HL-60/S4 treated with retinoic acid at 250 ng/mL for 4 days and 3 days (cell line): ENCODE results near the gene GRID1.

ENCODE experiments used
- in situ Hi-C: fragments of 300-500 bp; cut with MboI; formaldehyde crosslinking; loops from 2 replicates; pipeline ENCODE4 v1.7.0; 2022; ENCODE audit warnings: low sequenced_read_pairs

The GRID1 gene

GRCh38 chr10:86199041-86199440 lies 167.6 kb downstream of the GRID1 start:
- in situ Hi-C loops = no loop called here

GRCh38 chr10:86198271-86198670 lies 168.3 kb downstream of the GRID1 start:
- in situ Hi-C loops = no loop called here

- in situ Hi-C loops = no loop called here
Measured at GRCh38 chr10:86197166-86197790, 169.3 kb downstream of the GRID1 start.

GRCh38 chr10:86195521-86196157 lies 171.0 kb downstream of the GRID1 start:
- in situ Hi-C loops = no loop called here

GRCh38 chr10:86194684-86195083 lies 171.9 kb downstream of the GRID1 start:
- in situ Hi-C loops = no loop called here

- in situ Hi-C loops = no loop called here
Measured at GRCh38 chr10:86193841-86194240, 172.8 kb downstream of the GRID1 start.

GRCh38 chr10:86192691-86193090 lies 173.9 kb downstream of the GRID1 start:
- in situ Hi-C loops = no loop called here

GRCh38 chr10:86192147-86192546 lies 174.4 kb downstream of the GRID1 start:
- in situ Hi-C loops = no loop called here

GRCh38 chr10:86191686-86192085 lies 174.9 kb downstream of the GRID1 start:
- in situ Hi-C loops = no loop called here

- in situ Hi-C loops = no loop called here
Measured at GRCh38 chr10:86191166-86191565, 175.4 kb downstream of the GRID1 start.

- in situ Hi-C loops = no loop called here
Measured at GRCh38 chr10:86190291-86190690, 176.3 kb downstream of the GRID1 start.

- in situ Hi-C loops = no loop called here
Measured at GRCh38 chr10:86189891-86190290, 176.7 kb downstream of the GRID1 start.

- in situ Hi-C loops = no loop called here
Measured at GRCh38 chr10:86188796-86189558, 177.6 kb downstream of the GRID1 start.

- in situ Hi-C loops = no loop called here
Measured at GRCh38 chr10:86188326-86188725, 178.3 kb downstream of the GRID1 start.

GRCh38 chr10:86187499-86188239 lies 178.9 kb downstream of the GRID1 start:
- in situ Hi-C loops = no loop called here

- in situ Hi-C loops = no loop called here
Measured at GRCh38 chr10:86186633-86187032, 180.0 kb downstream of the GRID1 start.

GRCh38 chr10:86182595-86182994 lies 184.0 kb downstream of the GRID1 start:
- in situ Hi-C loops = no loop called here

GRCh38 chr10:86182150-86182549 lies 184.4 kb downstream of the GRID1 start:
- in situ Hi-C loops = no loop called here

GRCh38 chr10:86180861-86181260 lies 185.7 kb downstream of the GRID1 start:
- in situ Hi-C loops = no loop called here

GRCh38 chr10:86179961-86180360 lies 186.6 kb downstream of the GRID1 start:
- in situ Hi-C loops = no loop called here

GRCh38 chr10:86179153-86179524 lies 187.5 kb downstream of the GRID1 start:
- in situ Hi-C loops = no loop called here
